C4-2B (cell line): Measurements from ENCODE around the gene DGKB.

ENCODE experiments used
- ZFX ChIP-seq: fragments of 450-650 bp; IDR thresholded peaks from 2 replicates; pipeline ENCODE4 v1.6.1; 2017
- TF ChIP-seq, protein P1 (sequence below): fragments of 450-650 bp; conservative IDR thresholded peaks from 2 replicates; pipeline ENCODE4 v1.5.1; 2017; ENCODE audit warnings: mild to moderate bottlenecking

- TF ChIP-seq, protein P1, sequence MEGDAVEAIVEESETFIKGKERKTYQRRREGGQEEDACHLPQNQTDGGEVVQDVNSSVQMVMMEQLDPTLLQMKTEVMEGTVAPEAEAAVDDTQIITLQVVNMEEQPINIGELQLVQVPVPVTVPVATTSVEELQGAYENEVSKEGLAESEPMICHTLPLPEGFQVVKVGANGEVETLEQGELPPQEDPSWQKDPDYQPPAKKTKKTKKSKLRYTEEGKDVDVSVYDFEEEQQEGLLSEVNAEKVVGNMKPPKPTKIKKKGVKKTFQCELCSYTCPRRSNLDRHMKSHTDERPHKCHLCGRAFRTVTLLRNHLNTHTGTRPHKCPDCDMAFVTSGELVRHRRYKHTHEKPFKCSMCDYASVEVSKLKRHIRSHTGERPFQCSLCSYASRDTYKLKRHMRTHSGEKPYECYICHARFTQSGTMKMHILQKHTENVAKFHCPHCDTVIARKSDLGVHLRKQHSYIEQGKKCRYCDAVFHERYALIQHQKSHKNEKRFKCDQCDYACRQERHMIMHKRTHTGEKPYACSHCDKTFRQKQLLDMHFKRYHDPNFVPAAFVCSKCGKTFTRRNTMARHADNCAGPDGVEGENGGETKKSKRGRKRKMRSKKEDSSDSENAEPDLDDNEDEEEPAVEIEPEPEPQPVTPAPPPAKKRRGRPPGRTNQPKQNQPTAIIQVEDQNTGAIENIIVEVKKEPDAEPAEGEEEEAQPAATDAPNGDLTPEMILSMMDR, result no peak
- TF ChIP-seq ZFX, result no peak
Measured at GRCh38 chr7:14115701-14116100, 786.9 kb downstream of the DGKB start.
